Right ventricle myocardium inferior (tissue), 1 donor: ENCODE data around the gene DPYSL3. TPM values are rescaled to one million over a fixed set of nuclear protein-coding genes. Genes with fewer than 3 reads are reported as not detected.

Experiments used
- ATAC-seq: fragments of 200-7000 bp; cut with Tn5 transposase; one replicate; pipeline ENCODE4 v1.9.1; 2020; ENCODE audit warnings: mild to moderate bottlenecking, moderate library complexity
- DNase-seq: peaks from one replicate; pipeline ENCODE4 v3.0.0; 2021; ENCODE audit errors: missing footprints
- intact Hi-C: fragments of 100-400 bp; cut with DNase I; formaldehyde crosslinking; loops from one replicate; pipeline ENCODE4 v1.11.0; 2022
- long read RNA-seq: library from polyadenylated mRNA; unstranded; transcript quantifications from one replicate; pipeline ENCODE4 v2.0.0, GENCODE V29; 2021
- total RNA-seq: library from RNA; stranded (reverse); fragmentation: NEBNext Ultra II Directional; extraction: Animal tissue kit (Norgen Biotek cat#: 25700); gene quantifications from one replicate; pipeline ENCODE4 v1.2.1, GENCODE V29; 2021
- donor health status: DM: no; HTN: yes; CAD: no; lungs with severe emphysema.

DPYSL3 gene
- total RNA-seq, result 22.1 TPM
- long read RNA-seq, full-length matches to known transcripts, result 3 of 18 reads
- long read RNA-seq, partial matches to known transcripts, result 15 of 18 reads
- long read RNA-seq, other reads (novel, unspliced or antisense), result 0 of 18 reads

- intact Hi-C loops, result loop anchor here (5.0 kb wide), 3 partner anchors 42 to 67 kb away; no protein-coding TSS in a partner anchor
- DNase-seq, result peak; percentile 88
- peak; percentile 96 for ATAC-seq
Observed at GRCh38 chr5:147509710-147510651, at the start of gene DPYSL3. TSS of gene DPYSL3 (minus strand) at chr5:147510068. CDS start at chr5:147509858, 210 bp downstream.

DNA sequence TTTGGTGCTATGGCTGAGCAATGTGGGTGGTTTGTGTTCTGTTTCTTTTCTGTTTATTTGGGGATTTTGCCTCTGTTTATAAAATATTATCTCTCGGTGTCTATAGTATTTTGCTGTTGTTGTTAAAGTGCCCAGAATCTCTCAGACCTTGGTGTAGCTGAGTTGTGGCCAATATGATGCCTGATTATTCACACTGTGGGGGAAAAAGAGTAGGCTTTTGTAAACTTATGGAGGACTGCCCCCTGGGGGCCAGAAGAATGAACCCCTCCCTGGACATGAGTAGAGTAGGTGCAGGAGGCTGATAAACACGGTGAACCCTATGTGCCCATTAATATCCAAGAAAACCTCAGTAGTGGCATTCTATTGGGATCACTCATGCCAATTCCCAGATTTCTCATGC lies 49.0 kb upstream of the DPYSL3 start:
- DNase-seq, result peak; percentile 70
- intact Hi-C loops, result loop anchor here (5.0 kb wide), 1 partner anchor 107 kb away; no protein-coding TSS in a partner anchor
- ATAC-seq, result peak; percentile 62

DNA sequence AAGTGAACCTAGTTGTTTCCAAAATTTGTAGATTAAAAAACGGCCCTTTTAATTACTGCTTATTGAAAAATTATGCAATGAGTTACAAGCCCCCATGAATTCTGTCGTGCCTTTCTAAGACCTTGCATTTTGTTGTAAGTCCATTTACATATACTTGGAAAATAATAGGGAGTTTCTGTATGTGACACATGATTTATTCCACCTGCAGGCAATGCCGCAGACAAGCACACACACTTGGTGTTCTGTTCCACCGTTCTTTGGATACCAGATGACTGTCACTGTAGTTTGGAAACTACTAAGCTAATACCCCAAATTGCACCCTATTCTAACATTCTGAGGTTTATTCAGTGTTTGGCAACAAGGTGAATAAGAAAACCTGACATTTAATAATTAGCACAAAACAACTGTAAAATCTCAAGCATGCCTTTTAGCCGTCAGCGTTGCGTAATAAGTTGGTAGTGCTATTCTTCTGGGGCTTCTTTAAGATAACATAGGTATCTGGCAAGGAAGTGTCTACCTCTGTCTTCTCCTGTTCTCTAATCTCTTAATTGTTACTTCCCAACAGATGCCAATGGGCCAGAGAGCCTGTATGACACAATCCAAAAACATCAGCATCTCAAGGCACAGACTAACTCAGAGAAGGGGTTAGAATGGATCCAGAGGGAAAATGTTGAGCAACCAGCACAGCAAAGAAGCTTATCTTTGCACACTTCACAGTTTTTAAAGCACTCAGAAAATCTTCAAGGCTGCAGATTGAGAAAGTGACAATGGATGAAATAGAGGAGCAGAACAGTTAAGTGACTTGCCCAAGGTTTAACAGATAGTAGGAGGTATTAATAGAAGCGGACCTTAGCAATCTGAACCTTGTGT lies 48.2 kb upstream of the DPYSL3 start:
- intact Hi-C loops, result loop anchor here (5.0 kb wide), 1 partner anchor 106 kb away; no protein-coding TSS in a partner anchor
- ATAC-seq, result peak; percentile 77
- no peak for DNase-seq

DNA sequence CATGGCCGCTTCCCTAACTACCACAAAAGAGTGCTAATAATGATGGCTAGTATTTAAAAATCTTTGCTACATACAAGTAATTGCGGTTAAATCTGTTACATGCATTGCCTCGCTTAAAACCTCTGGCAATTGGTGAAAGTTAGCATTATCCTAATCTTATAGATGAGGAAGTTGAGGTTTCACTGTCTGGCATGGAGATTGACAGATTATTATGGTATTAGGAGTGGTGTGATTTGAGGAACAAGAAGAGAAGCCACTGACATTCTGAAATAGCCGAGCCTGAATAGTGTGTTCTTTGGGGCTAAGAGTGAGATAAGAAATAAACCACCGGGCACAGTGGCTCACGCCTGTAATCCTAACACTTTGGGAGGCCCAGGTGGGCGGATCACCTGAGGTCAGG lies 45.3 kb upstream of the DPYSL3 start:
- intact Hi-C loops, result loop anchor here (5.0 kb wide), 1 partner anchor 103 kb away; no protein-coding TSS in a partner anchor
- DNase-seq (no peak), ATAC-seq (no peak)

DNA sequence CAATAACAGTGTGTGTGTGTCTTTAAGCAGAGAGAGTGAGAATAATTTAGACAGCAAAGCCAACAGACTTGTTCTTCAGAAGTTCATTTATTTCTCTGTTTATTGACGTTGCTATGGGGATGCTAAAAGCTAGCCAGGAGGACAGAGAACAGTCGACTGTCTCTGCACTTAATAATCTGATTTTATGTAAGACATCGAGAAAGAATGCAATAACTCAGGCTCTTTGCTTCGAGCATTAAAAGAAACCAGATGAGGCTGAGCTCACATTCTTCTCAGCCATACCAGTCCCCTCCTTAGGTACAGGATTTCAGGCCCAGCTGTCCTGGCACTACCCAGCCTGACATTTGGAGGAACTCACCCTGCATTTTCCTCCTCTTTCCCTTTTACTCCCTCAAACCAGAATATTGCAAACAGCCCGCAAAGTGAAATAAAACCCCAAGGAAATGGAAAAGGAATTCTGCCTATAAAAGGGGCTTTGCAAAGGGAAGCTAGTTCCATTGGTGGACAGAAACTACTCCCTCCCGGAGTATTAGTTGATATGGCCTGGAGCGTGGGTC lies 44.5 kb upstream of the DPYSL3 start:
- intact Hi-C loops, result loop anchor here (5.0 kb wide), 1 partner anchor 47 kb away; no protein-coding TSS in a partner anchor
- ATAC-seq, result peak; percentile 57
- DNase-seq, result no peak

DNA sequence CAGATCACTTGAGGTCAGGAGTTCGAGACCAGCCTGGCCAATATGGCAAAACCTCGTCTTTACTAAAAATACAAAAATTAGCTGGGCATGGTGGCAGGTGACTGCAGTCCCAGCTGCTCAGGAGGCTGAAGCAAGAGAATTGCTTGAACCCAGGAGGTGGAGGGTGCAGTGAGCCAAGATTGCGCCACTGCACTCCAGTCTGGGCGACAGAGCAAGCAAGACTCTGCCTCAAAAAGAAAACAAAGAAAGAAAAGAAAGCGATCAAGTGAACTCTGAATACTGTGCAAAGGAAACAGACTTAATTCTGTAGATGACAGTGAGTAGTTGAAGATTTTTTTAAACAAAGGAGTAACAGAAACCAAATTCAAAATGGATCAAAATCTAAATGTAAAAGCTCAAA lies 43.9 kb upstream of the DPYSL3 start:
- ATAC-seq (peak; percentile 27), DNase-seq (peak; percentile 67)
- intact Hi-C loops, result loop anchor here (5.0 kb wide), 1 partner anchor 47 kb away; no protein-coding TSS in a partner anchor

DNA sequence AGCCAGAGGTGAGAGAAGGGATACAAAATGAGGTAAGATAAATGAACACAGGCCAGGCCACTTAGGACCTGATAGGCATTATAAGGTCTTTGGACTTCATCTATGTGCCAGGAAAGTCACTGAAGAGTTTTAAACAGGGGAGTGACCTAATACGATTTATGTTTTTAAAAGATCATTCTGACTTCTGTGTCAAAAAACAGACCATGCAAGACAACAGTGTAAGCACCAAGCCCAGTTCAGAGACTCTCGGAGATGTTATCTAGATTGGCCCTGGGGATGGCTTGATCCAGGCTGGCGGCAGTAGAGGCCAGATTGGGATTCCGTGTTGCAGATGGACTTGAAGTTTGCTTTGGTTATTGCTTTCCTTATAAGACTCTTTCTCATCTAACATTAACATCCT lies 43.0 kb upstream of the DPYSL3 start:
- intact Hi-C loops, result loop anchor here (5.0 kb wide), 1 partner anchor 46 kb away; no protein-coding TSS in a partner anchor
- DNase-seq (no peak), ATAC-seq (no peak)

- intact Hi-C loops, result loop anchor here (5.0 kb wide), 1 partner anchor 44 kb away; no protein-coding TSS in a partner anchor
- ATAC-seq (no peak), DNase-seq (no peak)
Observed at GRCh38 chr5:147551677-147552076, 41.8 kb upstream of the DPYSL3 start.

DNA sequence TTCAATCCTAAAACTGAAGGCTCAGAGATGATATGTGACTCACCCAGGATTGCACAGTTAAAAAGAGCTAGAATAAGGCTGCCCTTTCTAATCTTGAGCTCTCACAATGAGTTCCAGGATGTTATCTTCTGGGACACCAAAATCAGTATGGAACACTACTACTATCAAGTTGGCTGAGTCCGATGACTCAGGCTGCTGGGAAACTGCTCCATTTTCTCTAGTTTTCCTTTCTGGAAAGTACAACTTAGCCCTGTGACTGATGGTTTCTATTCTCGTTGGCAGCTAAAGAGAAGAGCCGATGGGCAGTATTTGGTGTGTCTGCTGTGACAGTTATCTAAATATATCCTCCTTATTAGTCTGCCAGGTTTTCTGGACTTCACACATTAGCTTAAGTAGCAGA lies 37.9 kb upstream of the DPYSL3 start:
- intact Hi-C loops, result no loop called here
- peak; percentile 87 for ATAC-seq
- DNase-seq, result no peak

GRCh38 chr5:147544556-147544955 lies 34.7 kb upstream of the DPYSL3 start:
- ATAC-seq (no peak), DNase-seq (no peak)
- intact Hi-C loops, result no loop called here

DNA sequence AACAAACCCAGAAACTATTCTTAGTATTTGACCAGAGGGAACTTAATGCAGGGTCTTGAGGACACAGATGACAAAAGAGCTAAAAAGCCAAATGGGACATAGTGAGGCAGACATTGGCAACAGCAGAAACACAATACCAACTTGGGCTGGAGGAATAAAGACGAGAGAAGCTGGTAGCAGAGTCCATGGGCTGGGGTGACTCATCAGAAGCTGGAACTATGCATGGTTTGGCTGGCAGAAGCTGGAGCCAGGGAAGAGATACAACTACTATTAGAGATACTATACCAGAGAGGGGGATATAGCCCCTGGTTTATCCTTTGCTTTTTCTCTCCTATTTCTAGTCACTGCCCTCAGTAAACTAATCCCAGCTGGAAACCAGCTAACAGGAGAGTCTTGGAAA lies 29.2 kb upstream of the DPYSL3 start:
- no peak for ATAC-seq
- intact Hi-C loops, result no loop called here
- DNase-seq, result no peak

- DNase-seq (no peak), ATAC-seq (no peak)
- intact Hi-C loops, result no loop called here
Observed at GRCh38 chr5:147538236-147538635, 28.4 kb upstream of the DPYSL3 start.

DNA sequence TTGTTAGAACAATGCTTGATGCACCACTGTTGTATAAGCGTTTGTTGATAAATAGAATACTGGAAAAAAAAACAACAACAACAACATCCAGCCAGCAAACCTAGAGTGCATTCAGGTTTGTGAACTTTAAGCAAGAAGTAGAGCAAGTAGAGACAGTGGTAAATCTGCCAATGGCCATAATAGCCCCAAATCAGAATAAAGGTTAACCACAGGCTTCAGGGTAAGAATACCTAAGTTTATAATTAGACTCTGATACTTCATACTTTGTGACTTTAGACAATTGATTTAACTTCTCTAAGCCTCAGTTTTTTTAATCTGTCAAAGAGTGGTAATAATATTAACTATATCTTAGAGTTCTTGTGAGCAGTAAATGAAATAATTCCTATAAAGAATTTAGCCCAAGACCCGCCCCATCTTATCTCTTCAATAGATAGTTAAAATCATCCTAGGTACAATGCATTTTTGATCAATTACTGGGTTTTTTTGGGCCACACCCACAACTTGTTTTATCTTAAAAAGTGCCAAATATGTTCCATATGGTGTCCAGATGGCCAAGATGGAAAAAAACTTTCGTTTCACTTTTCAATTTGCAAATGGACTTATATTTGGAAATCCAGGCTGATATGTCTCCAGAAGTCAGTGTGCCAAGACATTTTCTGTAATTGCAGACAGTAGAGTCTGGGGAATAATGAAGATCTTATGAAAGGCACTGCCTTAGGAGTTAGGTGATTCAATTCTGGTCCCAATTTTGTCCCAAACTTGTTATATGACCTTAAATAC lies 24.5 kb upstream of the DPYSL3 start:
- ATAC-seq, result no peak
- intact Hi-C loops, result no loop called here
- DNase-seq, result no peak

DNA sequence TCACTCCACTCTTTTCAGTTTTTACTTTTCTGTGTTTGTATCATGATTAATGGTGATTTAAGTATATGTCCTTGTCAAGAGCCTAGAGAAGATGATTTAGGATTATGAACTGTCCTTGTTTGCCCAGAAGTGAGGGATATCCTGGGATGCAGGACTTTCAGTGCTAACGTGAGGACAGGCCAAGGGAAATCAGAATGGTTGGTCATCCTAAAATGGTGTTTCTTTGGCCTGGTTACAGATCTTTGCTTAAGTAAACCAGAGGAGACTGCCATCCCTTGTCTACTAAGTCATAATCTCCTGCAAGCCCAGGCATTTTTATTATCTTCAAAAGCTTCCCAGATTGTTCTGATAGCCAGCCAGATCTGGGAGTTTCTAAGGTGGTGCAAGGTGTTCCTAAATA lies 22.3 kb upstream of the DPYSL3 start:
- no peak for DNase-seq
- intact Hi-C loops, result no loop called here
- ATAC-seq, result no peak

- DNase-seq (no peak), ATAC-seq (no peak)
Observed at GRCh38 chr5:147530530-147531389, 20.9 kb upstream of the DPYSL3 start.

DNA sequence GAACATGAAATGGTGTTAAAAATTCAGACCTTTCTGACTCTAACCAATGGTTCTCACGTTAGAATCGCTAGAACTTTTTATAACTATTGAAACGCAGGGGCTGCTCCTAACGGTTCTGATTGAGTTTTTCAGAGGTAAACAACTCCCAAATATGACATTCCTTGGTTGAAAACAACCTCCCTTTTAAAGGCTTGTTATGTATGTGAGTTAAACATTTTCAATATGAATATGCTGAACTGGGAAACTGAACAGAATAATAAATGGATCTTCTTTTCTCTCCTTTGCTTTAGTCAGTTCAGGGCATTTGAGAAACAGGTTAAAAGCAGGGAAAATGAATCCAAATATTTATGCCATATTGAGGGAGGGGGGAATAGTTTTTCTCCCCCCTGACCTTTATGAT lies 13.2 kb upstream of the DPYSL3 start:
- ATAC-seq, result no peak
- intact Hi-C loops, result no loop called here
- no peak for DNase-seq

More at GRCh38 chr5:147530530-147531389, 20.9 kb upstream of the DPYSL3 start:
- intact Hi-C loops, result no loop called here

- ATAC-seq, result no peak
- intact Hi-C loops, result no loop called here
- DNase-seq, result no peak
Observed at GRCh38 chr5:147522435-147522834, 12.6 kb upstream of the DPYSL3 start.
